ENCODE measurements around the gene DYNLT5. TPM values are rescaled to one million over a fixed set of nuclear protein-coding genes. Genes with fewer than 3 reads are reported as not detected.
"Not testable (repeated sequence)": the region's sequence is repeated elsewhere in the genome, so short reads cannot be mapped to it uniquely, and the experiment has no call there.

The DYNLT5 gene
- total RNA-seq, 2 donors from 2014 or later, result not detected

- Mint-ChIP-seq H3K36me3 (ENCODE audit: low read depth) (no peaks in the 10 kb centered on the region), H3K27me3 (no peaks in the 10 kb centered on the region), H3K9me3 (no peaks in the 10 kb centered on the region), H3K4me1 (peaks cover 17% of the 10 kb centered on the region), H3K27ac (peak overlapping the region; percentile 90), H3K4me3 (peak overlapping the region; percentile 35)
- no peak for ATAC-seq (replicated peaks)
Observed at GRCh38 chr1:66733348-66734017, 18.8 kb upstream of the DYNLT5 start.

GRCh38 chr1:66734531-66734930 is 17.7 kb upstream of the DYNLT5 start:
- H3K36me3 Mint-ChIP-seq (ENCODE audit: low read depth); H3K9me3 Mint-ChIP-seq; H3K27ac Mint-ChIP-seq; H3K4me3 Mint-ChIP-seq; H3K27me3 Mint-ChIP-seq; ATAC-seq (replicated peaks): not testable (repeated sequence)
- H3K4me1 Mint-ChIP-seq, result peaks cover 14% of the 10 kb centered on the region

- no peak for ATAC-seq (replicated peaks)
- Mint-ChIP-seq H3K27me3 (no peaks in the 10 kb centered on the region), H3K4me1 (peaks cover 1% of the 10 kb centered on the region), H3K36me3 (ENCODE audit: low read depth) (no peaks in the 10 kb centered on the region), H3K4me3 (no peak overlapping the region), H3K27ac (no peak overlapping the region), H3K9me3 (no peaks in the 10 kb centered on the region)
Observed at GRCh38 chr1:66737836-66738235, 14.4 kb upstream of the DYNLT5 start.

GRCh38 chr1:66739401-66740157 is 12.7 kb upstream of the DYNLT5 start:
- no peak overlapping the region for H3K27ac Mint-ChIP-seq
- no peak overlapping the region for H3K4me3 Mint-ChIP-seq

GRCh38 chr1:66745451-66745850 is 6.8 kb upstream of the DYNLT5 start:
- ATAC-seq (replicated peaks), result no peak
- no peaks in the 10 kb centered on the region for H3K4me1 Mint-ChIP-seq
- peaks cover 24% of the 10 kb centered on the region for H3K27me3 Mint-ChIP-seq
- no peaks in the 10 kb centered on the region for H3K9me3 Mint-ChIP-seq
- H3K27ac Mint-ChIP-seq, result no peak overlapping the region
- no peaks in the 10 kb centered on the region for H3K36me3 Mint-ChIP-seq (ENCODE audit: low read depth)
- no peak overlapping the region for H3K4me3 Mint-ChIP-seq

More at GRCh38 chr1:66739401-66740157, 12.7 kb upstream of the DYNLT5 start:
- H3K27me3 Mint-ChIP-seq, result peaks cover 3% of the 10 kb centered on the region
- H3K9me3 Mint-ChIP-seq, result no peaks in the 10 kb centered on the region
- ATAC-seq (replicated peaks), result no peak
- H3K36me3 Mint-ChIP-seq (ENCODE audit: low read depth), result no peaks in the 10 kb centered on the region
- no peaks in the 10 kb centered on the region for H3K4me1 Mint-ChIP-seq

- Mint-ChIP-seq H3K27me3 (peaks cover 39% of the 10 kb centered on the region), H3K9me3 (no peaks in the 10 kb centered on the region), H3K36me3 (ENCODE audit: low read depth) (no peaks in the 10 kb centered on the region), H3K4me3 (no peak overlapping the region), H3K27ac (no peak overlapping the region), H3K4me1 (no peaks in the 10 kb centered on the region)
- no peak for ATAC-seq (replicated peaks)
Observed at GRCh38 chr1:66747501-66747900, 4.8 kb upstream of the DYNLT5 start.

- Mint-ChIP-seq H3K27ac (no peak overlapping the region), H3K36me3 (ENCODE audit: low read depth) (no peaks in the 10 kb centered on the region), H3K9me3 (no peaks in the 10 kb centered on the region), H3K4me3 (no peak overlapping the region), H3K27me3 (peaks cover 47% of the 10 kb centered on the region), H3K4me1 (peaks cover 4% of the 10 kb centered on the region)
- no peak for ATAC-seq (replicated peaks)
Observed at GRCh38 chr1:66750577-66750976, 1.7 kb upstream of the DYNLT5 start.

- no peak overlapping the region for H3K4me3 Mint-ChIP-seq
- ATAC-seq (replicated peaks), result no peak
- H3K9me3 Mint-ChIP-seq, result no peaks in the 10 kb centered on the region
- H3K27ac Mint-ChIP-seq, result no peak overlapping the region
- no peaks in the 10 kb centered on the region for H3K36me3 Mint-ChIP-seq (ENCODE audit: low read depth)
- peaks cover 4% of the 10 kb centered on the region for H3K4me1 Mint-ChIP-seq
- peaks cover 47% of the 10 kb centered on the region for H3K27me3 Mint-ChIP-seq
Observed at GRCh38 chr1:66751160-66751559, 1.1 kb upstream of the DYNLT5 start.

- peaks cover 4% of the 10 kb centered on the region for H3K4me1 Mint-ChIP-seq
- no peak overlapping the region for H3K27ac Mint-ChIP-seq
Observed at GRCh38 chr1:66752671-66753371, 562 bp downstream of the DYNLT5 start.

GRCh38 chr1:66757722-66758240 is 5.5 kb downstream of the DYNLT5 start:
- peaks cover 4% of the 10 kb centered on the region for H3K4me1 Mint-ChIP-seq
- H3K27ac Mint-ChIP-seq, result no peak overlapping the region
- no peak for ATAC-seq (replicated peaks)
- H3K27me3 Mint-ChIP-seq, result peaks cover 18% of the 10 kb centered on the region
- no peaks in the 10 kb centered on the region for H3K9me3 Mint-ChIP-seq
- no peak overlapping the region for H3K4me3 Mint-ChIP-seq
- H3K36me3 Mint-ChIP-seq (ENCODE audit: low read depth), result no peaks in the 10 kb centered on the region

More at GRCh38 chr1:66752671-66753371, 562 bp downstream of the DYNLT5 start:
- Mint-ChIP-seq H3K9me3 (no peaks in the 10 kb centered on the region), H3K4me3 (peak overlapping the region; percentile 43), H3K27me3 (peaks cover 48% of the 10 kb centered on the region), H3K36me3 (ENCODE audit: low read depth) (no peaks in the 10 kb centered on the region)
- no peak for ATAC-seq (replicated peaks)

- Mint-ChIP-seq H3K27ac (no peak overlapping the region), H3K27me3 (peaks cover 14% of the 10 kb centered on the region), H3K9me3 (no peaks in the 10 kb centered on the region), H3K36me3 (ENCODE audit: low read depth) (no peaks in the 10 kb centered on the region), H3K4me3 (no peak overlapping the region), H3K4me1 (no peaks in the 10 kb centered on the region)
- ATAC-seq (replicated peaks), result no peak
Observed at GRCh38 chr1:66758241-66758755, 6.0 kb downstream of the DYNLT5 start.

GRCh38 chr1:66760506-66760905 is 8.2 kb downstream of the DYNLT5 start:
- no peaks in the 10 kb centered on the region for H3K9me3 Mint-ChIP-seq
- H3K4me1 Mint-ChIP-seq, result no peaks in the 10 kb centered on the region
- ATAC-seq (replicated peaks), result no peak
- no peak overlapping the region for H3K4me3 Mint-ChIP-seq
- H3K27ac Mint-ChIP-seq, result no peak overlapping the region
- H3K36me3 Mint-ChIP-seq (ENCODE audit: low read depth), result no peaks in the 10 kb centered on the region
- H3K27me3 Mint-ChIP-seq, result peaks cover 9% of the 10 kb centered on the region

- no peak overlapping the region for H3K4me3 Mint-ChIP-seq
- peaks cover 9% of the 10 kb centered on the region for H3K27me3 Mint-ChIP-seq
- no peak overlapping the region for H3K27ac Mint-ChIP-seq
- no peaks in the 10 kb centered on the region for H3K4me1 Mint-ChIP-seq
- no peaks in the 10 kb centered on the region for H3K36me3 Mint-ChIP-seq (ENCODE audit: low read depth)
- ATAC-seq (replicated peaks), result no peak
- H3K9me3 Mint-ChIP-seq, result no peaks in the 10 kb centered on the region
Observed at GRCh38 chr1:66761221-66761620, 9.0 kb downstream of the DYNLT5 start.

GRCh38 chr1:66764994-66765578 is 12.8 kb downstream of the DYNLT5 start:
- Mint-ChIP-seq H3K9me3 (no peaks in the 10 kb centered on the region), H3K4me1 (peaks cover 12% of the 10 kb centered on the region), H3K27me3 (no peaks in the 10 kb centered on the region), H3K27ac (no peak overlapping the region), H3K36me3 (ENCODE audit: low read depth) (no peaks in the 10 kb centered on the region), H3K4me3 (no peak overlapping the region)
- ATAC-seq (replicated peaks), result peak; percentile 50

All from activated T-helper 17 cell treated with anti-CD3 and anti-CD28 coated beads, Interleukin-2, amount 50 U/mL, for 72 hours (primary cell).